HG02798 (cell line): ENCODE data around the gene RNF114.
"Not testable (repeated sequence)": the region's sequence is repeated elsewhere in the genome, so short reads cannot be mapped to it uniquely, and the experiment has no call there.

Source experiments
- ATAC-seq: cut with Tn5 transposase; IDR thresholded peaks from one replicate; pipeline ENCODE4 v1.9.1; 2021; ENCODE audit warnings: mild to moderate bottlenecking; ENCODE audit not compliant: unreplicated experiment, poor library complexity

Gene RNF114

GRCh38 chr20:49924247-49924646 lies 11.9 kb upstream of the RNF114 start:
- ATAC-seq: no peak

DNA sequence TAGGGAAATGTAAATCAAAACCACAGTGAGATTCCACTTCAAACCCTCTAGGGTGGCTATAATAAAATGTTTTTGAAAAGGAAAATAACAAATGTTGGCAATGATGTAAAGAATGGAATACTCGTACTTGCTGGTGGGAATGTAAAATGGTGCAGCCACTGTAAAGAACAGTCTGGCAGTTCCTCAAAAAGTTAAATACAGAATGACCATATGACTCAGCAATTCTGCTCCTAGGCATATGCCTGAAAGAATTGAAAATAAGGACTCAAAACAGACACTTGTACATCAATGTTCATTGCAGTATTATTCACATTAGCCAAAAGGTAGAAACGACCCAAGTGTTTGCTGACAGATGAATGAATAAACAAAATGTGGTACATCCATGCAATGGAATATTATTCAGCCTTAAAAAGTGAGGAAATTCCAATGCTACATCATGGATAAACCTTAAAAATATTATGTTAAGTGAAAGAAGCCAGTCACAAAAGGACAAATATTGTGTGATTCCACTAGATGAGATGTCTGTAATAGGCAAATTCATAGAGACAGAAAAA lies 10.2 kb upstream of the RNF114 start:
- ATAC-seq: no peak

DNA sequence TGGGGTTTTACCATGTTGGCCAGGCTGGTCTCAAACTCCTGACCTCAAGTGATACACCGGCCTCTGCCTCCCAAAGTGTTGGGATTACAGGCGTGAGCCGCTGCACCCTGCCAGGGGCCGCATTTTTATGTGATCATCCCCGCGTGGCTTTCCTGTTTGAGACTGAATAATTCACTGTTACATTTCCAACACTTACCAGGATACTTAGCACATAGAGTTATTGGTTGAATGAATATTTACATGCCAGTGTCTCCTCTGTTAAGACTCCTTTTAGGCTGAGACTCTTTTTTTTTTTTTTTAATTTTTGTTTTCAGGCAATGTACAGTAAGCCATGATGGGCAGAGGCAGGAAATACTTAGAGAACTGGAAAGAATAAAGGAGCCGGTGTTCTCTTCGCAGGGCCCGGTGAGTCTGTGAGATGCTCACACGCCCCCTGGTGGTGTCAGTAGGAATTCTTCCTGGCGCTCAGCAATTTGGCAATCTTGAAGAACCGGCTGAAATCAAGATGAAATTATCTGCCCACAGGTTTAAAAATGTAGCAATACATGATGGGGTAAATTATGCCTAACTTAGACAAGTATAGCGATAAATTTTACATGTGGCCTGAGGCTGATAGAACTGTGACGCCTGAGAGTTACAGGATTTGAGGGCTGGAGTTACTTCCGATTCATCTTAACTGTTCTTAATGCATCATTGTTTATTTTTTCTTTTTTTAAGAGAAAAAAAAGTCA lies 7.6 kb upstream of the RNF114 start:
- no peak for ATAC-seq

DNA sequence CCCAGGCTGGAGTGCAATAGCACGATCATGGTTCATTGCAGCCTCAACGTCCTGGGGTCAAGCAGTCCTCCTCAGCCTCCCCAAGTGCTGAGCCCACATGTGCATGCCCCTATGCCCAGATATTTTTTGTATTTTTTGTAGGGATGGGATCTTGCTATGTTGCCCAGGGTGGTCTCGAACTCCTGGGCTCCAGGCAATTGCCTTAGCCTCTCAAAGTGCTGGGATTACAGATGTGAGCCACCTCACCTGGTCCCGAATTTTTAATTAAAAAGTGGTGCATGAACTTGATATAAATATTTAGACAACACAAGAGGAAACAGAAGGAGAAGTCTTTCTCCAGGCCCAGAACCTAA lies 7.1 kb upstream of the RNF114 start:
- ATAC-seq: no peak

DNA sequence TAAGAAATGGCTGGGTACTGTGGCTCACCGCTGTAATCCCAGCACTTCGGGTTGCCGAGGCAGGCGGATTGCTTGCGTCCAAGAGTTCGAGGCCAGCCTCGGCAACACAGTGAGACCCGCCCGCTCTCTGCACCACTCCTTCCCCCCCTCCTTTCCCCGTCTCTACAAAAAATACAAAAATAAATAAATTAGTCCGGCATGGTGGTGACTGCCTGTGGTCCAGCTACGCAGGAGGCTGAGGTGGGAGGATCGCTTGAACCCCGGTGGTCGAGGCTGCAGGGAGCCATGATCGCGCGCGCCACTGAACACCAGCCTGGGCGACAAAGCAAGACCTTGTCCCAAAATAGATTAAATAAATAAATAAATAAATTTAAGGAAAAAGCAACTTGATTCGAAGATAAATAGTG lies 448 bp upstream of the RNF114 start:
- no peak for ATAC-seq

- ATAC-seq: no peak
Measured at GRCh38 chr20:49937027-49937929, 1.1 kb downstream of the RNF114 start.

- ATAC-seq: no peak
Measured at GRCh38 chr20:49938173-49939163, 2.3 kb downstream of the RNF114 start.

DNA sequence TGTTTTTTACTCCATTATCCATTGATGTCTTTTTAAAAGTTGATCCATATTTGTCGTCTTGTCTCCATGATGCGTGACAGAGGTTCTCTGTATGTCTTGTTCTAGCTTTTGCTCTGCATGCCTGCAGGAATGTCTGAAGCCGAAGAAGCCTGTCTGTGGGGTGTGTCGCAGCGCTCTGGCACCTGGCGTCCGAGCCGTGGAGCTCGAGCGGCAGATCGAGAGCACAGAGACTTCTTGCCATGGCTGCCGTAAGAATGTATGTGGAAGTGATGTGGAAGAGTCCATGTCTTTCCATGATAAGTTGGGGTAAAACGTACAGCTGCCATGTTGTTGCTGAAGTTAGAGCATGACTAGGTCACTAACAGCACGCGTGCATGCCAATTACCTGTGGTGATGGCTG lies 5.3 kb downstream of the RNF114 start:
- ATAC-seq: no peak

DNA sequence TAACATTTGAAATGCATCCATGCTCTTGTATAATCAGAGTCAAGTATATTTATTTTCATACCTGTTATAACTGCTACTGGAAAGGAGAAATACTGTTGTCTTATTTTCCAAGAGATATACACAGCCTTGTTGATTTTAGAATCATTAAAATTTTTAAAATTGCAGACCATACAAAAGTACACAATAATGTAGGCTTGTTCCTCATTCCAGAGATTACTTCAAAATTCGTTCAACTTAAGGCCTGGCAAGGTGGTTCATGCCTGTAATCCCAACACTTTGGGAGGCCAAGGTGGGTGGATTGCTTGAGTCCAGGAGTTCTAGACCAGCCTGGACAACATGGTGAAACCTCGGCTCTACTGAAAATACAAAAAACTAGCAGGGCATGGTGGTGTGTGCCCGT lies 6.1 kb downstream of the RNF114 start:
- no peak for ATAC-seq

GRCh38 chr20:49942942-49943341 lies 6.7 kb downstream of the RNF114 start:
- ATAC-seq: no peak

DNA sequence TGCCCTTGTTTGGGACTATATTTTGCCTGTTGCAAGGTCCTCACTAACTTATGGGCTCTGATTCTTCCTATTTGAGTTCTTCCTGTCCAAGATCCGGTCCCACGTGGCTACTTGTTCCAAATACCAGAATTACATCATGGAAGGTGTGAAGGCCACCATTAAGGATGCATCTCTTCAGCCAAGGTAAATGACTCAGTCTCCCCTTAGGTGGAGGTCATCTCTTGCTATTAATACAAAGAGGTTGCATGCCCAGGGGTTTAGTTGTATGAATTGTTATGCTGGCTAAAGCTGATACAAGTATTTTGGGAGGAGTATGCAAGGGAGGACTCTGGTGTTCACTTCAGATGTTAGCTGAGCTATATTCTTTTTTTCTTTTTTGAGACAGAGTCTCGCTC lies 9.1 kb downstream of the RNF114 start:
- ATAC-seq: no peak

DNA sequence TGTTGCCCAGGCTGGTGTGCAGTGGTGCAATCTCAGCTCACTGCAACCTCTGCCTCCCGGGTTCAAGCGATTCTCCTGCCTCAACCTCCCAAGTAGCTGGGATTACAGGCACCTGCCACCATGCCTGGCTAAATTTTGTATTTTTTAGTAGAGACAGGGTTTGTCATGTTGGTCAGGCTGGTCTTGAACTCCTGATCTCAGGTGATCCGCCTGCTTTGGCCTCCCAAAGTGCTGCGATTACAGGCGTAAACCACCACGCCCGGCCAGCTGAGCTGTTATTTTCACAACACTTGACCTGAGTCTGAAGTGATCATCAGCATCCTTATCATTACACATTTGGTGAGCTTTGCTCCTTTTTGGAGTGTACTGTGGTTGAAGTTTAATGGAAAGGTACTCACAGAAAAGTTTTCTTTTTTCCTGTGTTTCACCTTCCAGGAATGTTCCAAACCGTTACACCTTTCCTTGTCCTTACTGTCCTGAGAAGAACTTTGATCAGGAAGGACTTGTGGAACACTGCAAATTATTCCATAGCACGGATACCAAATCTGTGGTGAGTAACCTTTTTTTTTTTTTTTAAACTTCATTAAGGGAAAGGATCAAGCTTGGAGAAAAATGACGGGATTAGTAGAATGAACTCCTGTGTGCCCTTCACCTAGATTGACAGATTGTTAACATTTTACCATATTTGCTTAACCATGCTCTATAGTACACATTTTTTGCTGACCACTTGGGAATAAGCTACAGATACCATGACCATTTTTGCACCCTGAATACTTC lies 9.7 kb downstream of the RNF114 start:
- no peak for ATAC-seq

DNA sequence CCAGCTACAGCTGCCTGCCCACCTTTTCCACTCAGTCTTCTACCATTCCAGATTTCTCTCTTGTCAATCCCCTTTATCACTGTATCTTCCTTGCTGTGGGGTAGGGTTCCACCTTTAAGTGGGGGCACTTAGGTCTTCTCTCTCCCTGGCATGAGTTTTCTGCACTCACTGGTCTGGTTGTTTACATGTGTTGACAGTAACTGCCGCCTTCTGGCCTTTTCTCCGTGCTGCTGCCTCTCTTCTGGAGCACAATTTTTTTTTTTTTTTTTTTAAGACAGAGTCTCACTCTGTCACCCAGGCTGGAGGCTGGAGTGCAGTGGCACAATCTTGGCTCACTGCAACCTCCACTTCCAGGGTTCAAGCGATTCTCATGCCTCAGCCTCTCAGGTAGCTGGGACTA lies 12.0 kb downstream of the RNF114 start:
- no peak for ATAC-seq

DNA sequence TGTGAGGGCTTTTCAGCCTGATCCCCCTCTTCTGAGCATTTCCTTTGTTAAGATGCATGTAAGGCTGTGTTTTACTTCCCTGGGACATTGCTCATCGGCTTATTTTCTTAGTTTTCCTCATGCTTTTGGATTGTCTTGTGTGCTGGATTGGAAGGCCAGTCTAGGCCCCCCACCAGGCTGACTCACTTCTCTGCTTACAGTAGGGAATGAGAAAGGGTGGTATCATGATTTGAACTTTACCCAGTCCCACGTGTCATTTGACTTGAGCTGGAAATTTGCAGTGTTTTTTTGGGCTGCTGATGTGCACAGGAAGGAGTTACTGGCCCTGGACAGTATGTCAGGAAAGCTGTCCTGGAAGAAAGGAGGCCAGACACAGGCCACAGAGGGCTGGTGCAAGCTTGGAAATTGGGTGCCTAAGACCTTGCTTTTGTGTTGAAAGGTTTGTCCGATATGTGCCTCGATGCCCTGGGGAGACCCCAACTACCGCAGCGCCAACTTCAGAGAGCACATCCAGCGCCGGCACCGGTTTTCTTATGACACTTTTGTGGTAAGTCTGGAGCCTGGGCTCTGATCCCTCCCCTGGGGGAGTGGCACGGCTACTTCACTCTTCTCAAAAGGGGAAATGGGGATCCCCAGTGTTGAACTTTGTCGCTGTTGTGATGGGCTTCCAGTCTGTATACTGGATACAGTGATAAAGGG lies 12.8 kb downstream of the RNF114 start:
- no peak for ATAC-seq

DNA sequence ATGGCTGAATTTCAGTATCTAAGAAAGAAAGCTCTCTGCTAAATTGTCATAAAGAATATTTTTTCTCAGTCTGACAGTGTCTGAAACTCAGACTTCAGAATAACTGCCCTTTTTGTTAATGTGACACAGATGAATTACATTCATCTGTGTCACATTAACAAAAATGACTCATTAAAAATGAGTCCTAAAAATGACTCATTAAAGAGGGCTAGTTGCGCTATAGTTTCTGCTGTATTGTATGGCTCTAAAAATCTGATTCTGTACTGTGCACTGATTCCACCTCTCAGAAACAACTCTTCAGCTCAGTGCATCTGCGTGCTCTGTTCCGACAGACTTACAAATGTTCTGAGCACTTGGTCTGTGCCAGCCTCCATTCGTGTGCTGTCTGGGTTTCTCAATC lies 15.0 kb downstream of the RNF114 start:
- ATAC-seq: no peak

DNA sequence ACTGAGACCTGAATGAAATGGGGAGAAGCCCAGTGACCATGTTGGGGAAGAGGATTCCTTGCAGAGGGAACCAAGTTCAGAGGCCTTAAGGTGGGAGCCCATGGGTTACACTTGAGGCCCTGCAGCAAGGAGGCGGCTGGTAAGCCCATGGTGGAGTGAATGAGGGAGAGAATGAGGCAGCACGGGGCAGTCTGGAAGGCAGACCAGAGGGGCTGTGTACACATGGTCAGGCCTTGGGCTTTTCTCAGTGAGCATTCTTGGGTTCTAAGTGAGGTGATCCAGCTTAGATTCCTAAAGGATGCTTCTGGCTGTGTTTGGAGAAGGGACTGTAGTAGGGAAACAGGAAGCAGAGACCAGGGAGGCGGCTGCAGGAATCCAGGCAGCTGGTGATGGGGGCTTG lies 19.0 kb downstream of the RNF114 start:
- no peak for ATAC-seq

- ATAC-seq: not testable (repeated sequence)
Measured at GRCh38 chr20:49955830-49956396, 19.7 kb downstream of the RNF114 start.

GRCh38 chr20:49956689-49957088 lies 20.5 kb downstream of the RNF114 start:
- no peak for ATAC-seq
